Activated naive CD8-positive, alpha-beta T cell treated with anti-CD3 and anti-CD28 coated beads for 36 hours (primary cell): Measurements from ENCODE around the gene ARHGEF38. TPM values are rescaled to one million over a fixed set of nuclear protein-coding genes. Genes with fewer than 3 reads are reported as not detected.
"Not testable (repeated sequence)": the region's sequence is repeated elsewhere in the genome, so short reads cannot be mapped to it uniquely, and the experiment has no call there.

Experiments used
- DNase-seq: peaks from one replicate; pipeline ENCODE4 v3.0.0; 2021
- H3K27ac Mint-ChIP-seq: one replicate; pipeline ENCODE4 v1.8.0; 2022; ENCODE audit warnings: mild to moderate bottlenecking, moderate library complexity, mixed read lengths
- H3K27me3 Mint-ChIP-seq: one replicate; pipeline ENCODE4 v1.8.0; 2022; ENCODE audit warnings: mild to moderate bottlenecking, mixed read lengths
- H3K36me3 Mint-ChIP-seq: one replicate; pipeline ENCODE4 v1.8.0; 2021; ENCODE audit warnings: mild to moderate bottlenecking, mixed read lengths
- H3K4me1 Mint-ChIP-seq: one replicate; pipeline ENCODE4 v1.8.0; 2021; ENCODE audit warnings: mixed read lengths
- H3K4me3 Mint-ChIP-seq: one replicate; pipeline ENCODE4 v1.8.0; 2022; ENCODE audit warnings: mild to moderate bottlenecking, moderate library complexity, mixed read lengths
- H3K9me3 Mint-ChIP-seq: one replicate; pipeline ENCODE4 v1.8.0; 2022; ENCODE audit warnings: mixed read lengths
- total RNA-seq, 2 experiments: library from RNA; stranded (reverse); gene quantifications; one replicate each; pipeline ENCODE4 v1.2.3, GENCODE V29; 2021

Gene ARHGEF38
- total RNA-seq, 2 experiments from 2014 or later: not detected

GRCh38 chr4:105587841-105588240 is 35.4 kb downstream of the ARHGEF38 start:
- Mint-ChIP-seq H3K4me1 (no peaks in the 10 kb centered on the region), H3K9me3 (no peaks in the 10 kb centered on the region), H3K27me3 (peaks cover 28% of the 10 kb centered on the region), H3K27ac (no peak overlapping the region), H3K36me3 (no peaks in the 10 kb centered on the region), H3K4me3 (no peak overlapping the region)
- no peak for DNase-seq

GRCh38 chr4:105588252-105588651 is 35.8 kb downstream of the ARHGEF38 start:
- Mint-ChIP-seq H3K9me3 (no peaks in the 10 kb centered on the region), H3K27me3 (peaks cover 24% of the 10 kb centered on the region), H3K27ac (no peak overlapping the region), H3K4me3 (no peak overlapping the region), H3K4me1 (no peaks in the 10 kb centered on the region), H3K36me3 (no peaks in the 10 kb centered on the region)
- no peak for DNase-seq

- DNase-seq: no peak
- Mint-ChIP-seq H3K4me1 (no peaks in the 10 kb centered on the region), H3K27ac (no peak overlapping the region), H3K36me3 (no peaks in the 10 kb centered on the region), H3K4me3 (no peak overlapping the region), H3K9me3 (no peaks in the 10 kb centered on the region), H3K27me3 (peaks cover 36% of the 10 kb centered on the region)
These were observed 39.2 kb downstream of the ARHGEF38 start for GRCh38 chr4:105591573-105591972.

- no peak for DNase-seq
- peaks cover 38% of the 10 kb centered on the region for H3K27me3 Mint-ChIP-seq
- H3K9me3 Mint-ChIP-seq: no peaks in the 10 kb centered on the region
- no peak overlapping the region for H3K27ac Mint-ChIP-seq
- no peaks in the 10 kb centered on the region for H3K36me3 Mint-ChIP-seq
- H3K4me1 Mint-ChIP-seq: no peaks in the 10 kb centered on the region
- H3K4me3 Mint-ChIP-seq: no peak overlapping the region
These were observed 41.9 kb downstream of the ARHGEF38 start for GRCh38 chr4:105594099-105595010.

GRCh38 chr4:105596684-105597083 is 44.3 kb downstream of the ARHGEF38 start:
- Mint-ChIP-seq H3K4me1 (no peaks in the 10 kb centered on the region), H3K4me3 (no peak overlapping the region), H3K27ac (no peak overlapping the region), H3K9me3 (no peaks in the 10 kb centered on the region), H3K36me3 (no peaks in the 10 kb centered on the region), H3K27me3 (peaks cover 29% of the 10 kb centered on the region)
- no peak for DNase-seq

- H3K4me3 Mint-ChIP-seq: no peak overlapping the region
- no peaks in the 10 kb centered on the region for H3K36me3 Mint-ChIP-seq
- H3K27me3 Mint-ChIP-seq: peaks cover 18% of the 10 kb centered on the region
- H3K9me3 Mint-ChIP-seq: no peaks in the 10 kb centered on the region
- H3K27ac Mint-ChIP-seq: no peak overlapping the region
- DNase-seq: no peak
- H3K4me1 Mint-ChIP-seq: no peaks in the 10 kb centered on the region
These were observed 45.6 kb downstream of the ARHGEF38 start for GRCh38 chr4:105598052-105598451.

- H3K36me3 Mint-ChIP-seq: no peaks in the 10 kb centered on the region
- H3K27me3 Mint-ChIP-seq: peaks cover 14% of the 10 kb centered on the region
- no peak overlapping the region for H3K27ac Mint-ChIP-seq
- no peaks in the 10 kb centered on the region for H3K9me3 Mint-ChIP-seq
- H3K4me1 Mint-ChIP-seq: no peaks in the 10 kb centered on the region
- DNase-seq: no peak
- no peak overlapping the region for H3K4me3 Mint-ChIP-seq
These were observed 46.4 kb downstream of the ARHGEF38 start for GRCh38 chr4:105598787-105599186.

GRCh38 chr4:105599482-105599881 is 47.1 kb downstream of the ARHGEF38 start:
- Mint-ChIP-seq H3K4me3 (no peak overlapping the region), H3K27ac (no peak overlapping the region), H3K36me3 (no peaks in the 10 kb centered on the region), H3K4me1 (no peaks in the 10 kb centered on the region), H3K27me3 (peaks cover 7% of the 10 kb centered on the region), H3K9me3 (no peaks in the 10 kb centered on the region)
- no peak for DNase-seq

GRCh38 chr4:105599932-105600655 is 47.7 kb downstream of the ARHGEF38 start:
- DNase-seq: no peak
- no peak overlapping the region for H3K27ac Mint-ChIP-seq

GRCh38 chr4:105600951-105601350 is 48.5 kb downstream of the ARHGEF38 start:
- no peaks in the 10 kb centered on the region for H3K9me3 Mint-ChIP-seq
- H3K27me3 Mint-ChIP-seq: peaks cover 4% of the 10 kb centered on the region

More at GRCh38 chr4:105599932-105600655, 47.7 kb downstream of the ARHGEF38 start:
- no peaks in the 10 kb centered on the region for H3K4me1 Mint-ChIP-seq
- no peak overlapping the region for H3K4me3 Mint-ChIP-seq
- peaks cover 4% of the 10 kb centered on the region for H3K27me3 Mint-ChIP-seq
- H3K36me3 Mint-ChIP-seq: no peaks in the 10 kb centered on the region
- H3K9me3 Mint-ChIP-seq: no peaks in the 10 kb centered on the region

GRCh38 chr4:105601406-105601805 is 49.0 kb downstream of the ARHGEF38 start:
- no peaks in the 10 kb centered on the region for H3K9me3 Mint-ChIP-seq
- no peaks in the 10 kb centered on the region for H3K4me1 Mint-ChIP-seq
- peaks cover 4% of the 10 kb centered on the region for H3K27me3 Mint-ChIP-seq
- H3K36me3 Mint-ChIP-seq: no peaks in the 10 kb centered on the region
- no peak overlapping the region for H3K4me3 Mint-ChIP-seq
- no peak for DNase-seq
- no peak overlapping the region for H3K27ac Mint-ChIP-seq

More at GRCh38 chr4:105600951-105601350, 48.5 kb downstream of the ARHGEF38 start:
- Mint-ChIP-seq H3K4me1 (no peaks in the 10 kb centered on the region), H3K36me3 (no peaks in the 10 kb centered on the region), H3K27ac (no peak overlapping the region), H3K4me3 (no peak overlapping the region)
- no peak for DNase-seq

- no peaks in the 10 kb centered on the region for H3K36me3 Mint-ChIP-seq
- H3K27ac Mint-ChIP-seq: no peak overlapping the region
- no peak overlapping the region for H3K4me3 Mint-ChIP-seq
- H3K9me3 Mint-ChIP-seq: no peaks in the 10 kb centered on the region
- no peaks in the 10 kb centered on the region for H3K27me3 Mint-ChIP-seq
- H3K4me1 Mint-ChIP-seq: no peaks in the 10 kb centered on the region
- no peak for DNase-seq
These were observed 50.7 kb downstream of the ARHGEF38 start for GRCh38 chr4:105603158-105603557.

- Mint-ChIP-seq H3K4me3 (no peak overlapping the region), H3K4me1 (no peaks in the 10 kb centered on the region), H3K27ac (no peak overlapping the region), H3K27me3 (no peaks in the 10 kb centered on the region), H3K36me3 (no peaks in the 10 kb centered on the region), H3K9me3 (no peaks in the 10 kb centered on the region)
- no peak for DNase-seq
These were observed 53.1 kb downstream of the ARHGEF38 start for GRCh38 chr4:105605493-105605892.

GRCh38 chr4:105607876-105608275 is 55.5 kb downstream of the ARHGEF38 start:
- Mint-ChIP-seq H3K27me3 (no peaks in the 10 kb centered on the region), H3K9me3 (no peaks in the 10 kb centered on the region), H3K4me1 (no peaks in the 10 kb centered on the region), H3K27ac (no peak overlapping the region), H3K4me3 (no peak overlapping the region), H3K36me3 (no peaks in the 10 kb centered on the region)
- no peak for DNase-seq

GRCh38 chr4:105609819-105610218 is 57.4 kb downstream of the ARHGEF38 start:
- not testable (repeated sequence) for H3K27me3 Mint-ChIP-seq, DNase-seq, H3K4me3 Mint-ChIP-seq, H3K9me3 Mint-ChIP-seq, H3K4me1 Mint-ChIP-seq, H3K36me3 Mint-ChIP-seq, H3K27ac Mint-ChIP-seq
